Naive thymus-derived CD4-positive, alpha-beta T cell (primary cell): Measurements from ENCODE around the gene AFG3L2. TPM values are rescaled to one million over a fixed set of nuclear protein-coding genes. Genes with fewer than 3 reads are reported as not detected.

Experiments used
- ATAC-seq: fragments of 150-1000 bp; cut with Tn5 transposase; 2 replicates; pipeline ENCODE4 v1.10.0; 2021; ENCODE audit warnings: mild to moderate bottlenecking, moderate library complexity
- CTCF ChIA-PET: fragments of 350-600 bp; sonication (Branson Sonifier 250); formaldehyde crosslinking; loops from one replicate; lab custom pipeline; 2021; ENCODE audit warnings: antibody characterized with exemption; lab: Charles Lee
- POLR2A ChIA-PET: fragments of 350-600 bp; sonication (Branson Sonifier 250); formaldehyde crosslinking; loops from one replicate; lab custom pipeline; 2021; ENCODE audit warnings: antibody characterized with exemption, inconsistent platforms; lab: Charles Lee
- DNase-seq, 9 donors: peaks; one replicate each; pipeline versions ENCODE4 v3.0.0 to v3.0.0-alpha.2; 2020 to 2022; ENCODE audit warnings: mixed read lengths in 1 of 9
- H3K27ac ChIP-seq: one replicate; pipeline ENCODE4 v1.7.0; 2013; ENCODE audit warnings: mild to moderate bottlenecking, low read depth, low read length, moderate library complexity
- H3K27me3 ChIP-seq, 2 donors: one replicate each; pipeline ENCODE4 v1.7.0; 2013; ENCODE audit warnings: low read length in 2 of 2, mild to moderate bottlenecking in 2 of 2, moderate library complexity in 2 of 2; ENCODE audit not compliant: control insufficient read depth in 2 of 2, insufficient read depth in 2 of 2
- H3K36me3 ChIP-seq, 3 experiments: 1 replicate in 2 of 3; 2 replicates in 1 of 3; pipeline ENCODE4 v1.7.0; 2013; ENCODE audit warnings: low read length in 3 of 3, mild to moderate bottlenecking in 3 of 3, moderate library complexity in 1 of 3; ENCODE audit not compliant: insufficient read depth in 3 of 3, control insufficient read depth in 2 of 3
- H3K4me1 ChIP-seq, 2 donors: one replicate each; pipeline ENCODE4 v1.7.0; 2013; ENCODE audit warnings: low read length in 2 of 2, mild to moderate bottlenecking in 2 of 2, moderate library complexity in 1 of 2; ENCODE audit not compliant: control insufficient read depth in 2 of 2, insufficient read depth in 2 of 2
- H3K4me3 ChIP-seq: 2 replicates; pipeline ENCODE4 v1.7.0; 2013; ENCODE audit warnings: mild to moderate bottlenecking, low read length
- H3K9me3 ChIP-seq, 3 experiments: 1 replicate in 2 of 3; 2 replicates in 1 of 3; pipeline ENCODE4 v1.7.0; 2013; ENCODE audit warnings: low read length in 3 of 3; ENCODE audit not compliant: control insufficient read depth in 2 of 3
- H3K27ac Mint-ChIP-seq, 9 donors: one replicate each; pipeline ENCODE4 v1.8.0; 2020 to 2022; ENCODE audit warnings: mixed read lengths in 9 of 9, mild to moderate bottlenecking in 8 of 9, moderate library complexity in 5 of 9, inconsistent platforms in 2 of 9
- H3K27me3 Mint-ChIP-seq, 5 donors: one replicate each; pipeline ENCODE4 v1.8.0; 2021 to 2022; ENCODE audit warnings: mixed read lengths in 5 of 5, mild to moderate bottlenecking in 1 of 5
- H3K36me3 Mint-ChIP-seq, 5 donors: one replicate each; pipeline ENCODE4 v1.8.0; 2020 to 2022; ENCODE audit warnings: mixed read lengths in 5 of 5, mild to moderate bottlenecking in 3 of 5, inconsistent platforms in 1 of 5
- H3K4me1 Mint-ChIP-seq, 7 donors: one replicate each; pipeline ENCODE4 v1.8.0; 2020 to 2022; ENCODE audit warnings: mixed read lengths in 7 of 7, mild to moderate bottlenecking in 3 of 7, inconsistent platforms in 1 of 7
- H3K4me3 Mint-ChIP-seq, 10 donors: one replicate each; pipeline ENCODE4 v1.8.0; 2020 to 2022; ENCODE audit warnings: mild to moderate bottlenecking in 10 of 10, mixed read lengths in 10 of 10, moderate library complexity in 6 of 10, inconsistent platforms in 2 of 10
- H3K9me3 Mint-ChIP-seq, 11 donors: one replicate each; pipeline ENCODE4 v1.8.0; 2020 to 2022; ENCODE audit warnings: mixed read lengths in 11 of 11, mild to moderate bottlenecking in 4 of 11, inconsistent platforms in 1 of 11, moderate library complexity in 1 of 11
- intact Hi-C, 2 donors: fragments of 100-400 bp; cut with micrococcal nuclease; formaldehyde crosslinking; loops; one replicate each; pipeline ENCODE4 v1.15.1; 2023
- polyA plus RNA-seq, 2 donors: library from polyadenylated mRNA; unstranded; fragments of 300-500 nt; fragmentation: Illumina TruSeq; gene quantifications; one replicate each; pipeline ENCODE4 v1.2.3, GENCODE V29; 2021
- total RNA-seq, 6 experiments: library from RNA in 5 of 6; stranded (reverse) in 5 of 6; gene quantifications; 1 replicate in 5 of 6; 2 replicates in 1 of 6; pipeline ENCODE4 v1.2.3 and lab custom pipeline; 2021 to 2026

Gene AFG3L2
- total and polyA plus RNA-seq, 7 experiments from 2014 or later: 26.3 to 42.3 (median 32.0) TPM

DNA sequence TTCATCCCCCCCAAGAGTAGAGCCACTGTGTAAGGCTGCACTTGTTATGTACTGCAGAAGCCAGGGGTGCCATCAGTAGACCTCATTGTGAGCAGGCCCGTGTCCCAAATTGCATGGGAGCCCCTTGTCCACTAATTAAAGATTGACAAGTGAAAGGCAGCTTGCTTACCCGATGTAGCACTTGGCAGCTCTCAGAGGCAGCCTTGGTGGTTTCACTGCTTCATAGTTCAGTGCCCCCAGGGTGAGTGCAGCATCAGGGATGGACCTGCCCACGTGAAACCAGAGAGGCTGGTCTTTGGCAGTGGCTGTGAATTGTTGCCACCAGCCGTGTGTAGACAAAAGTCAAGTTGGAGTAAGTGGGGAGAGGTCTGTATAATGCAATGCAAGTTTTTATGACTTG, 55.7 kb downstream of the AFG3L2 start:
- Histone ChIP-seq H3K27me3 (no peaks in the 10 kb centered on the region), H3K4me3 (no peak overlapping the region), H3K27ac (no peak overlapping the region), H3K4me1 (no peaks in the 10 kb centered on the region), H3K9me3 (no peaks in the 10 kb centered on the region), H3K36me3 (peaks cover 0 to 16% (median 3%) of the 10 kb centered on the region in 3 experiments)
- DNase-seq: no peak
- CTCF ChIA-PET: interaction anchor here (0.6 kb wide), 1 partner anchor 21 kb away, joined by 3 read pairs; no protein-coding TSS in a partner anchor
- Mint-ChIP-seq H3K9me3 (no peaks in the 10 kb centered on the region), H3K4me1 (no peaks in the 10 kb centered on the region), H3K36me3 (peaks cover 4 to 30% (median 10%) of the 10 kb centered on the region in 5 donors), H3K27me3 (no peaks in the 10 kb centered on the region), H3K27ac (no peak overlapping the region), H3K4me3 (no peak overlapping the region)
- POLR2A ChIA-PET: no interaction called here
- intact Hi-C loops: no loop called here
- no peak for ATAC-seq

DNA sequence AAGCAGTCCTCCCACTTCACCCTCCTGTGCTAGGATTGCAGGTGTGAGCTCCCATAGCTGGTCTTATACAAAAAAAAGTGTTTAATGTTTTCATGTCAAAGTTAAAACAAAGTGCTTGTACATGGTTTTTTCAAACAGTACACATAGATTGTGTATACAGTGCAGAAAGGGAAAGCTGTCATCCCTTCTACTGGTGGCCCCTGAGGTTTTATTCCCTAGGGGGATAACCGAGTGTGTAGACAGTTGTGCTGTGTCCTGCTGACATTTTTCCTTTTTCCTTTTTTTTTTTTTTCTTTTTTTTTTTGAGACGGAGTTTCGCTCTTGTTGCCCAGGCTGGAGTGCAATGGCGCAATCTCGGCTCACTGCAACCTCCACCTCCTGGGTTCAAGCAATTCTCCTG, 58.2 kb downstream of the AFG3L2 start:
- no peaks in the 10 kb centered on the region for H3K36me3 ChIP-seq
- ChIA-PET POLR2A (no interaction called here), CTCF (interaction anchor here (0.5 kb wide), 1 partner anchor 345 kb away, joined by 5 read pairs; no protein-coding TSS in a partner anchor)
- no peaks in the 10 kb centered on the region for H3K4me1 ChIP-seq
- Mint-ChIP-seq H3K36me3 (peaks cover 0 to 12% (median 5%) of the 10 kb centered on the region in 5 donors), H3K4me1 (no peaks in the 10 kb centered on the region), H3K27ac (no peak overlapping the region), H3K27me3 (no peaks in the 10 kb centered on the region), H3K9me3 (no peaks in the 10 kb centered on the region), H3K4me3 (no peak overlapping the region)
- H3K4me3 ChIP-seq: no peak overlapping the region
- no peak for ATAC-seq
- no peak for DNase-seq
- intact Hi-C loops: no loop called here
- H3K27me3 ChIP-seq: no peaks in the 10 kb centered on the region
- H3K27ac ChIP-seq: no peak overlapping the region
- no peaks in the 10 kb centered on the region for H3K9me3 ChIP-seq

- peaks cover 0 to 10% (median 6%) of the 10 kb centered on the region in 5 donors for H3K36me3 Mint-ChIP-seq
- Histone ChIP-seq H3K27me3 (no peaks in the 10 kb centered on the region), H3K9me3 (no peaks in the 10 kb centered on the region), H3K36me3 (no peaks in the 10 kb centered on the region), H3K27ac (no peak overlapping the region), H3K4me1 (no peaks in the 10 kb centered on the region), H3K4me3 (no peak overlapping the region)
- intact Hi-C loops: no loop called here
- H3K4me3 Mint-ChIP-seq: no peak overlapping the region
- ATAC-seq: no peak
- no peaks in the 10 kb centered on the region for H3K27me3 Mint-ChIP-seq
- no peak for DNase-seq
- ChIA-PET POLR2A (no interaction called here), CTCF (no interaction called here)
- no peaks in the 10 kb centered on the region for H3K4me1 Mint-ChIP-seq
- peaks cover 0 to 5% (median 0%) of the 10 kb centered on the region in 11 donors for H3K9me3 Mint-ChIP-seq
- peak overlapping the region in 1 of 9 donors; percentile 64 for H3K27ac Mint-ChIP-seq
These were observed 58.7 kb downstream of the AFG3L2 start for GRCh38 chr18:12318334-12318697.

DNA sequence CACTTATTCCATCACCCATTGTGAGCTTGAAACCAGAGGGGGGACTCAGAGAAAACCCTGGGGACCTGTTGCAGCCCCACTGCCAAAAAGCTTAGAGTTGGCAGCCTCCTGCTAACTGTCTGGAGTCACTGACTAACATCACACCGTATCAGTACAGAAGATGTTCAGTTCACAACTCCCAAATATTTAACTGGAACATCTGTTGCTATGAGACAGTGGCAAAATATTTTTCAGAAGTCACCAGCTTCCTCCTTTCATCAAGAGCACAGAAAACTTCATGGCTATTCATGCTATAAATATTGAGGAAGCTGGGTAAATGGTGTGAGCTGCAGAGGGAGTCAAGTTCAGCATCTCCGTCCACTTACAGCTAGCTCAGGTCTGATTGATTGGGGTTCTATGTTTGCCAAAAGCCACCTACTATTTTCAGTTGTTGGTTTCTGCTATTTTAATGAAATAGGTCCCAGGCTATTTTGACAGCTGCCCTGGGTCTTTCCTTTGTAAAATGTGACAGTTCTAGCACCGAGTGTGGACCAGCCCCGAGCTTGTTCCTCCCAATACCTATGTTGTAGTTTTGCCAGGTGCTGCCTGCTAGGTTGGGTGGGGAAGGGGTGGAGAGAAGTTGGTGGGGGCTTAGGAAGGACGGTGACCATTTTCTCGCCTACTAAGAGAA, 59.2 kb downstream of the AFG3L2 start:
- POLR2A ChIA-PET: no interaction called here
- intact Hi-C loops: no loop called here

DNA sequence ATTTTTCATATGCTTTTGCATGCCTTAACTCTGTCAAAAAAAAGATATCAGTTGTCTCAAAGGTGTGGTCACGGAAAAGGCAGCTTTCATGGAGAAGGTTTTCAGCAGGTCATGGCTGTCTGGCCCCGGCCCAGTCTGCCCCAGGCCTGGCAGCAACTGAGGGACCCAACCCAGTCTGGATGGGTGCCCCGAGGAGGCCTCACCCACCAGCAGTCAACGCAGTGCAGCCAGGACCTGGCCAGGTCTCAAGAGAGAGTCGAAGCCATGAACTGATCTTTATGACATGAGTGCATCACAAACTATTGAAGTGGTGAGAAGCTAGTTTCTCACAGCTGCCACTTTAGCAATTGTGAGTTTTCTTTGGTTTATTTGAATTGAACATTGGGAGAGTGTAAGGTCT, 61.1 kb downstream of the AFG3L2 start:
- no peaks in the 10 kb centered on the region for H3K4me1 Mint-ChIP-seq
- H3K4me3 Mint-ChIP-seq: no peak overlapping the region
- H3K27ac ChIP-seq: no peak overlapping the region
- H3K27me3 Mint-ChIP-seq: peaks cover 0 to 15% (median 6%) of the 10 kb centered on the region in 5 donors
- ChIA-PET CTCF (no interaction called here), POLR2A (no interaction called here)
- intact Hi-C loops: no loop called here
- H3K27me3 ChIP-seq: no peaks in the 10 kb centered on the region
- no peaks in the 10 kb centered on the region for H3K36me3 ChIP-seq
- DNase-seq (no peak), ATAC-seq (no peak)
- H3K9me3 ChIP-seq: no peaks in the 10 kb centered on the region
- no peak overlapping the region for H3K4me3 ChIP-seq
- H3K27ac Mint-ChIP-seq: no peak overlapping the region
- peaks cover 0 to 20% (median under 1%) of the 10 kb centered on the region in 5 donors for H3K36me3 Mint-ChIP-seq
- no peaks in the 10 kb centered on the region for H3K4me1 ChIP-seq
- H3K9me3 Mint-ChIP-seq: peaks cover 0 to 26% (median 9%) of the 10 kb centered on the region in 11 donors

More for the DNA sequence above, 59.2 kb downstream of the AFG3L2 start:
- H3K9me3 Mint-ChIP-seq: peaks cover 0 to 10% (median 2%) of the 10 kb centered on the region in 11 donors
- H3K4me1 Mint-ChIP-seq: no peaks in the 10 kb centered on the region
- Histone ChIP-seq H3K4me1 (no peaks in the 10 kb centered on the region), H3K27me3 (no peaks in the 10 kb centered on the region), H3K36me3 (no peaks in the 10 kb centered on the region), H3K4me3 (no peak overlapping the region), H3K9me3 (no peaks in the 10 kb centered on the region), H3K27ac (no peak overlapping the region)
- H3K4me3 Mint-ChIP-seq: no peak overlapping the region
- peaks cover 0 to 4% (median 0%) of the 10 kb centered on the region in 5 donors for H3K27me3 Mint-ChIP-seq
- CTCF ChIA-PET: no interaction called here
- ATAC-seq (peak; percentile 79), DNase-seq (no peak)
- no peak overlapping the region for H3K27ac Mint-ChIP-seq
- H3K36me3 Mint-ChIP-seq: peaks cover 0 to 10% (median 6%) of the 10 kb centered on the region in 5 donors

- no peak overlapping the region for H3K27ac Mint-ChIP-seq
- Histone ChIP-seq H3K27ac (no peak overlapping the region), H3K4me3 (no peak overlapping the region), H3K9me3 (no peaks in the 10 kb centered on the region), H3K27me3 (no peaks in the 10 kb centered on the region), H3K4me1 (no peaks in the 10 kb centered on the region), H3K36me3 (no peaks in the 10 kb centered on the region)
- ChIA-PET POLR2A (no interaction called here), CTCF (no interaction called here)
- H3K36me3 Mint-ChIP-seq: peaks cover 0 to 24% (median 0%) of the 10 kb centered on the region in 5 donors
- no peaks in the 10 kb centered on the region for H3K4me1 Mint-ChIP-seq
- no peak for ATAC-seq
- intact Hi-C loops: no loop called here
- peaks cover 0 to 20% (median 9%) of the 10 kb centered on the region in 5 donors for H3K27me3 Mint-ChIP-seq
- no peak overlapping the region for H3K4me3 Mint-ChIP-seq
- peaks cover 0 to 30% (median 10%) of the 10 kb centered on the region in 11 donors for H3K9me3 Mint-ChIP-seq
- no peak for DNase-seq
These were observed 61.5 kb downstream of the AFG3L2 start for GRCh38 chr18:12315490-12315889.
